Pancreas (tissue), 10 donors: Measurements from ENCODE around the gene HEMK1. TPM values are rescaled to one million over a fixed set of nuclear protein-coding genes. Genes with fewer than 3 reads are reported as not detected.

Source experiments
- ATAC-seq, 4 donors: fragments of 200-7000 bp; cut with Tn5 transposase; one replicate each; pipeline versions ENCODE4 v1.8.0 to v1.9.1; 2020; ENCODE audit warnings: mild to moderate bottlenecking in 4 of 4, moderate library complexity in 4 of 4
- DNase-seq, 6 donors: peaks; one replicate each; pipeline ENCODE4 v3.0.0-alpha.2; 2020
- FAIRE-seq: peaks from 2 replicates; lab custom pipeline; 2012; peaks lifted over from hg19 to GRCh38; lab: Jason Lieb, UNC
- H3K27ac ChIP-seq, 4 donors: fragments of 200-600 bp; sonication (generic); 1 replicate in 3 of 4; 2 replicates in 1 of 4; pipeline versions ENCODE4 v1.5.0 to v1.8.0; 2020
- H3K27me3 ChIP-seq, 4 donors: fragments of 200-600 bp; one replicate each; pipeline ENCODE4 v1.8.0; 2021
- H3K36me3 ChIP-seq, 3 donors: fragments of 200-600 bp; sonication (generic) in 1 of 3; one replicate each; pipeline versions ENCODE4 v1.5.0 to v1.8.0; 2020 to 2021
- H3K4me1 ChIP-seq, 3 donors: fragments of 200-600 bp; one replicate each; pipeline ENCODE4 v1.8.0; 2021
- H3K4me3 ChIP-seq, 4 donors: fragments of 200-600 bp; sonication (generic) in 2 of 4; one replicate each; pipeline versions ENCODE4 v1.5.0 to v1.8.0; 2020 to 2021
- H3K9me3 ChIP-seq, 4 donors: fragments of 200-600 bp; one replicate each; pipeline ENCODE4 v1.8.0; 2021
- CTCF ChIP-seq, 4 donors: fragments of 200-600 bp; sonication (generic) in 3 of 4; IDR thresholded peaks; one replicate each; pipeline versions ENCODE4 v1.5.0 to v1.8.0; 2021; ENCODE audit warnings: antibody characterized with exemption in 4 of 4
- WGBS, 2 donors: extraction: QIAGEN DNeasy Blood & Tissue Kit; methylation state at CpG; one replicate each; pipeline ENCODE4 v1.1.7; 2013; 5-methylcytosine and 5-hydroxymethylcytosine counted together
- intact Hi-C, 3 donors: fragments of 100-400 bp; cut with DNase I; formaldehyde crosslinking; loops; one replicate each; pipeline versions ENCODE4 v1.11.1 to v1.14.2; 2022
- polyA plus RNA-seq, 2 donors: library from polyadenylated mRNA; stranded (reverse); fragments of 200-250 nt; gene quantifications; one replicate each; pipeline ENCODE4 v1.2.3, GENCODE V29; 2013
- total RNA-seq, 6 donors: library from RNA; stranded (reverse); fragmentation: NEBNext Ultra II Directional in 4 of 6; extraction: Animal tissue kit (Norgen Biotek cat#: 25700) in 4 of 6; gene quantifications; one replicate each; pipeline versions ENCODE4 v1.2.1 to v1.2.4, GENCODE V29; 2021 to 2023
- donor health status: healthy with polysubstance abuse.
- donor health status: DM: no; HTN: no; CAD: no; lungs with moderate emphysema.
- donor health status: DM: no; HTN: no; CAD: no.
- donor health status: control.
- donor health status: control.
- donor health status: Bipolar disorder and iron deficiency.
- donor health status: DM: yes; HTN: yes; CAD: no.
- donor health status: DM: no; HTN: no; CAD: no.
- donor health status: DM: no; HTN: no; CAD: no.
- donor health status: DM: yes; HTN: yes; CAD: no.

HEMK1 gene
- total and polyA plus RNA-seq, 8 donors, result 9.6 to 21.8 (median 12.5) TPM

- H3K9me3 ChIP-seq, result no peaks in the 10 kb centered on the region
- H3K4me1 ChIP-seq, result peaks cover 0 to 7% (median 3%) of the 10 kb centered on the region in 3 donors
- H3K4me3 ChIP-seq, result no peak overlapping the region
- DNase-seq (no peak), ATAC-seq (no peak), FAIRE-seq (no peak)
- no peaks in the 10 kb centered on the region for H3K36me3 ChIP-seq
- 90 to 97% methylated on average over 3 of the region's 3 CpGs for WGBS, 2 donors
- intact Hi-C loops, result loop anchor here in 1 of 3 donors (10.0 kb wide), 1 partner anchor 748 kb away; no protein-coding TSS in a partner anchor
- no peaks in the 10 kb centered on the region for H3K27me3 ChIP-seq
- TF ChIP-seq CTCF (IDR thresholded peaks at IDR 0.05), result no peak
- H3K27ac ChIP-seq, result no peak overlapping the region
These were observed 57.1 kb downstream of the HEMK1 start for GRCh38 chr3:50626401-50626800.

GRCh38 chr3:50627407-50628051, 58.2 kb downstream of the HEMK1 start:
- H3K4me1 ChIP-seq, result peaks cover 0 to 7% (median 3%) of the 10 kb centered on the region in 3 donors
- H3K36me3 ChIP-seq, result no peaks in the 10 kb centered on the region
- H3K27me3 ChIP-seq, result no peaks in the 10 kb centered on the region
- DNase-seq, result peak in 1 of 6 donors; percentile 38
- no peak overlapping the region for H3K27ac ChIP-seq
- H3K4me3 ChIP-seq, result no peak overlapping the region
- 70 to 72% methylated on average over 6 of the region's 6 CpGs for WGBS, 2 donors
- ATAC-seq, result peak in 3 of 4 donors; percentile 37 to 54 (median 47)
- intact Hi-C loops, result loop anchor here in 1 of 3 donors (10.0 kb wide), 1 partner anchor 747 kb away; no protein-coding TSS in a partner anchor
- H3K9me3 ChIP-seq, result no peaks in the 10 kb centered on the region
- no peak for TF ChIP-seq CTCF (IDR thresholded peaks at IDR 0.05)
- FAIRE-seq, result no peak

GRCh38 chr3:50628601-50629000, 59.3 kb downstream of the HEMK1 start:
- Histone ChIP-seq H3K36me3 (no peaks in the 10 kb centered on the region), H3K27ac (no peak overlapping the region), H3K4me1 (peaks cover 0 to 7% (median 3%) of the 10 kb centered on the region in 3 donors), H3K4me3 (no peak overlapping the region), H3K9me3 (no peaks in the 10 kb centered on the region), H3K27me3 (no peaks in the 10 kb centered on the region)
- WGBS, 2 donors, result 98 to 100% methylated on average over 3 of the region's 3 CpGs
- ATAC-seq, result no peak
- no peak for TF ChIP-seq CTCF (IDR thresholded peaks at IDR 0.05)
- DNase-seq, result no peak
- intact Hi-C loops, result loop anchor here in 1 of 3 donors (10.0 kb wide), 1 partner anchor 746 kb away; no protein-coding TSS in a partner anchor
- FAIRE-seq, result no peak

- intact Hi-C loops, result no loop called here
- no peak for TF ChIP-seq CTCF (IDR thresholded peaks at IDR 0.05)
- DNase-seq, result no peak
- no peak overlapping the region for H3K4me3 ChIP-seq
- WGBS, 2 donors, result 93 to 96% methylated on average over 6 of the region's 6 CpGs
- no peaks in the 10 kb centered on the region for H3K9me3 ChIP-seq
- H3K27me3 ChIP-seq, result no peaks in the 10 kb centered on the region
- no peak for ATAC-seq
- H3K27ac ChIP-seq, result no peak overlapping the region
- H3K36me3 ChIP-seq, result no peaks in the 10 kb centered on the region
- no peaks in the 10 kb centered on the region for H3K4me1 ChIP-seq
- FAIRE-seq, result no peak
These were observed 61.1 kb downstream of the HEMK1 start for GRCh38 chr3:50630394-50630793.

GRCh38 chr3:50630877-50631276, 61.6 kb downstream of the HEMK1 start:
- H3K9me3 ChIP-seq, result no peaks in the 10 kb centered on the region
- no peak for TF ChIP-seq CTCF (IDR thresholded peaks at IDR 0.05)
- H3K27me3 ChIP-seq, result no peaks in the 10 kb centered on the region
- H3K4me1 ChIP-seq, result no peaks in the 10 kb centered on the region
- intact Hi-C loops, result no loop called here
- no peak for FAIRE-seq
- WGBS, 2 donors, result 77 to 85% methylated on average over 7 of the region's 7 CpGs
- H3K36me3 ChIP-seq, result no peaks in the 10 kb centered on the region
- H3K4me3 ChIP-seq, result no peak overlapping the region
- ATAC-seq, result peak in 2 of 4 donors; percentile 57 to 58
- DNase-seq, result no peak
- H3K27ac ChIP-seq, result no peak overlapping the region
